Transverse colon (tissue), 4 donors: ENCODE measurements around the gene MFNG.

ENCODE experiments used
- CTCF ChIP-seq, 5 experiments: fragments of 200-600 bp in 3 of 5; fragments of 450-650 bp in 2 of 5; sonication (generic) in 3 of 5; IDR thresholded peaks; 1 replicate in 2 of 5; 2 replicates in 3 of 5; pipeline ENCODE4 v1.5.1; 2016 to 2017; ENCODE audit warnings: antibody characterized with exemption in 5 of 5, inconsistent platforms in 3 of 5, mild to moderate bottlenecking in 2 of 5, moderate library complexity in 1 of 5
- POLR2A ChIP-seq: fragments of 450-650 bp; IDR thresholded peaks from one replicate; pipeline ENCODE4 v1.6.1; 2016; ENCODE audit warnings: antibody characterized with exemption, mild to moderate bottlenecking, moderate library complexity
- POLR2AphosphoS5 ChIP-seq, 3 donors: sonication (generic); formaldehyde crosslinking; IDR thresholded peaks; one replicate each; pipeline ENCODE4 v1.6.1; 2016; ENCODE audit warnings: antibody characterized with exemption in 3 of 3

DNA sequence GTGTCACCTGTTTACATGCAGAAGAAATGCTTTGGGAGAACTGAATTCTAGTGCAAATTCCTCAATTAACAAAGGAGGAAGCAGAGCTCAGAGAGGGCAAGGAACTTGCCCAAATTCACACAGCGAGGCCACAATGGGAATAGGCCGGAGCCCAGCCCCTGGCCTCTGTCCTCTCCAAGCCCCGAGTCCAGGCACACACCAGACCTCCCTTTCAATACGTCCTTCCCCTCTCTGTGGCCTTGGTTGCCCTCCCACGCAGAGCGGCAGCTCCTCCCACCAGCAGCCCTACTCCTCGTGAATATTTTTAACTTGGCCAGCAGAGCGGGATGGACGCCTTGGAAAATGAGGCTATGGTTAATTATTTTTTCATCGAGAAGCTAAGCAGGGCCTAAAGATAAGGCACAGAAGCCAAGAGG is 34.6 kb upstream of the MFNG start:
- TF ChIP-seq POLR2A (no peak), CTCF (IDR thresholded peaks at IDR 0.05) (no peak), POLR2AphosphoS5 (IDR thresholded peaks at IDR 0.05) (no peak)
